Measurements from ENCODE around the gene HCRTR1. TPM values are rescaled to one million over a fixed set of nuclear protein-coding genes. Genes with fewer than 3 reads are reported as not detected.

HCRTR1 gene
- total and polyA plus RNA-seq, 2 donors (not counting 3 experiments of a cell fraction or from before 2014, with no cell fraction given) = 0.93 to 1.5 TPM

DNA sequence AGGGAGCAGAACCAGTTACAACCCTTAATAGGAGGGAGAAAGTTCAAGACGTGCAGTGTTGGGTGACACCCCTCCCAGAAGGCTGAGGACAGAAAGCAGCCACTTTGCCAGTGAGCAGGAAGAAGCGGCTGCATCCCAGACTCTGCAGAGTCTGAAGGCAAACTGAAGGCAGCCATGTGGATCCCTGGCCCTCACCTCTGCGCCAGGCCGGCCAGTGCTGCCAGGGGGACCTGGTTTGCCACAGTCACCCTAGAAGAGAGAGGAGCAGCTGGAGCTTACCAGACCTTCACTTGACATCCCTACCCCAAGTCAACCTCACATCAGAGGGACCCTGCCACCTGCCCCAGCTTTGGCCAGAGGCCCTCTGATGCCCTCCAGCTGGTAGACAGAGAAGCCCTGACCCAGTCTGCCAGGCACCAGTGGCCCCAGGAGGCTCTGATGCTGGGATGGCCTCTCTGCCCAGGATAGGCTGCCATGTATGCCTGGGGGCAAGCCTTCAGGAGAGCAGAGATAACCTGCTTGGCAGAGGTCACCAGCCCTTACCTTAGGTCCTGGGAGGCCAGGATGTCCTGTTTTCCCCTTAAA lies 43.5 kb downstream of the HCRTR1 start:
- no peak overlapping the region for H3K9ac ChIP-seq (replicated peaks; ENCODE audit: extremely low read depth, insufficient read depth, low read length)
- H3K36me3 ChIP-seq (ENCODE audit: control insufficient read depth in 2 of 2, extremely low read depth in 1 of 2, insufficient read depth in 2 of 2, low read length in 2 of 2) = no peaks in the 10 kb centered on the region
- CTCF ChIA-PET = interaction anchor here (1.0 to 11.5 kb wide), 7 partner anchors 43 to 303 kb away, joined by 3 to 180 read pairs (median 7); partner anchors contain the start of gene COL16A1

More for the DNA sequence above, 43.5 kb downstream of the HCRTR1 start:
- DNase-seq (ENCODE audit: low read depth, low spot score) (no peak), FAIRE-seq (no peak)
- no TSS peak for BruUV-seq (replicated peaks)
- Histone ChIP-seq H3K4me2 (ENCODE audit: insufficient read depth, low read length) (no peak overlapping the region), H3K4me1 (ENCODE audit: control insufficient read depth, extremely low read depth, insufficient read depth, low read length) (no peaks in the 10 kb centered on the region), H3K9me1 (replicated peaks; ENCODE audit: control insufficient read depth, extremely low read depth, insufficient read depth, low read length) (no peaks in the 10 kb centered on the region), H3K4me3 (replicated peaks in 1 of 3; ENCODE audit: insufficient read depth in 1 of 3, low read depth in 1 of 3, low read length in 3 of 3) (no peak overlapping the region), H3K79me2 (ENCODE audit: control insufficient read depth, insufficient read depth, low read length) (no peaks in the 10 kb centered on the region), H3K9me3 (replicated peaks; ENCODE audit: control insufficient read depth, insufficient read depth, low read length) (no peaks in the 10 kb centered on the region), H3K27ac (ENCODE audit: insufficient read depth, low read depth, low read length) (no peak overlapping the region), H2AFZ (ENCODE audit: low read depth, low read length) (no peak overlapping the region), H4K20me1 (replicated peaks; ENCODE audit: control insufficient read depth, extremely low read depth, insufficient read depth, low read length) (no peaks in the 10 kb centered on the region), H3K27me3 (ENCODE audit: control insufficient read depth in 2 of 2, insufficient read depth in 2 of 2, low read length in 2 of 2) (no peaks in the 10 kb centered on the region)
- dilution Hi-C loops (cut with MboI; ENCODE audit: extremely low pct_ligation_motif_present, low sequenced_read_pairs) (no loop called here), intact Hi-C loops (cut with micrococcal nuclease) (loop anchor here (5.0 kb wide), 1 partner anchor 301 kb away; no protein-coding TSS in a partner anchor)
- POLR2A ChIA-PET = no interaction called here
- TF ChIP-seq, protein P1, sequence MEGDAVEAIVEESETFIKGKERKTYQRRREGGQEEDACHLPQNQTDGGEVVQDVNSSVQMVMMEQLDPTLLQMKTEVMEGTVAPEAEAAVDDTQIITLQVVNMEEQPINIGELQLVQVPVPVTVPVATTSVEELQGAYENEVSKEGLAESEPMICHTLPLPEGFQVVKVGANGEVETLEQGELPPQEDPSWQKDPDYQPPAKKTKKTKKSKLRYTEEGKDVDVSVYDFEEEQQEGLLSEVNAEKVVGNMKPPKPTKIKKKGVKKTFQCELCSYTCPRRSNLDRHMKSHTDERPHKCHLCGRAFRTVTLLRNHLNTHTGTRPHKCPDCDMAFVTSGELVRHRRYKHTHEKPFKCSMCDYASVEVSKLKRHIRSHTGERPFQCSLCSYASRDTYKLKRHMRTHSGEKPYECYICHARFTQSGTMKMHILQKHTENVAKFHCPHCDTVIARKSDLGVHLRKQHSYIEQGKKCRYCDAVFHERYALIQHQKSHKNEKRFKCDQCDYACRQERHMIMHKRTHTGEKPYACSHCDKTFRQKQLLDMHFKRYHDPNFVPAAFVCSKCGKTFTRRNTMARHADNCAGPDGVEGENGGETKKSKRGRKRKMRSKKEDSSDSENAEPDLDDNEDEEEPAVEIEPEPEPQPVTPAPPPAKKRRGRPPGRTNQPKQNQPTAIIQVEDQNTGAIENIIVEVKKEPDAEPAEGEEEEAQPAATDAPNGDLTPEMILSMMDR (IDR thresholded peaks at IDR 0.05; ENCODE audit: extremely low read depth in 1 of 2, insufficient read depth in 1 of 2, low read depth in 1 of 2, low read length in 2 of 2) = no peak
- no peak for TF ChIP-seq POLR2A (IDR thresholded peaks at IDR 0.05; ENCODE audit: low read depth, low read length)
- no peak for TF ChIP-seq GATA2 (IDR thresholded peaks at IDR 0.05; ENCODE audit: insufficient read depth, insufficient read length, low read depth, low read length)
- TF ChIP-seq, protein P2, sequence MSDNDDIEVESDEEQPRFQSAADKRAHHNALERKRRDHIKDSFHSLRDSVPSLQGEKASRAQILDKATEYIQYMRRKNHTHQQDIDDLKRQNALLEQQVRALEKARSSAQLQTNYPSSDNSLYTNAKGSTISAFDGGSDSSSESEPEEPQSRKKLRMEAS (IDR thresholded peaks at IDR 0.05; ENCODE audit: insufficient read depth, insufficient read length) = no peak
- no peak for TF ChIP-seq EZH2 (IDR thresholded peaks at IDR 0.05; ENCODE audit: borderline replicate concordance, low read depth, low read length, severe bottlenecking)
- no peak for TF ChIP-seq FOS (IDR thresholded peaks at IDR 0.05; ENCODE audit: borderline replicate concordance, insufficient read depth, low read length)
- TF ChIP-seq POLR2AphosphoS5 (IDR thresholded peaks at IDR 0.05; ENCODE audit: insufficient read depth, low read depth, low read length) = no peak
- TF ChIP-seq MYC (IDR thresholded peaks at IDR 0.05; ENCODE audit: low read depth, low read length) = no peak
- no peak for TF ChIP-seq JUN (IDR thresholded peaks at IDR 0.05; ENCODE audit: borderline replicate concordance, insufficient read depth, insufficient read length, low read depth)

Measured in endothelial cell of umbilical vein (primary cell).